GM18517 (cell line): ENCODE data around the gene PCLO.
"Not testable (repeated sequence)": the region's sequence is repeated elsewhere in the genome, so short reads cannot be mapped to it uniquely, and the experiment has no call there.

ENCODE experiments used
- ATAC-seq: cut with Tn5 transposase; IDR thresholded peaks from one replicate; pipeline ENCODE4 v1.9.1; 2021; ENCODE audit warnings: mild to moderate bottlenecking, moderate library complexity; ENCODE audit not compliant: unreplicated experiment

PCLO gene

GRCh38 chr7:83055197-83055596, 107.5 kb downstream of the PCLO start:
- ATAC-seq: no peak

DNA sequence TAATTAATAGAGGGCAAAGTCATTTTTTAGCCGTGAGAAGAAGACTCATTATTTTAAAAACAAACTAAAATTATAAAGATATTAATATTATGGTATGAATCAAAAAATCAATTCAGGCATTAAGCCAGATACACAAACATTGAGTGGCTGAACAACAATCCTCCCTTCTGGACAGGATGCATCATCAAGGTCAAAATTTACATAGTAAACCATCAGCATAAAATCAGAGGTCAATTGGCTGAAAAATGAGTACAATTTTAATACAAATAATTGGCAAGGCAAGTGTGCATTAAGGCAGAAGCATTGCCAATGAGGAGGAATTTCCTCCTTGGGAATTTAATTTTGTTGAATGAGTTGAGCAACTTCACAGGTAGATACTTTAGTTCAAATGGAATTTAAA, 108.2 kb downstream of the PCLO start:
- no peak for ATAC-seq

DNA sequence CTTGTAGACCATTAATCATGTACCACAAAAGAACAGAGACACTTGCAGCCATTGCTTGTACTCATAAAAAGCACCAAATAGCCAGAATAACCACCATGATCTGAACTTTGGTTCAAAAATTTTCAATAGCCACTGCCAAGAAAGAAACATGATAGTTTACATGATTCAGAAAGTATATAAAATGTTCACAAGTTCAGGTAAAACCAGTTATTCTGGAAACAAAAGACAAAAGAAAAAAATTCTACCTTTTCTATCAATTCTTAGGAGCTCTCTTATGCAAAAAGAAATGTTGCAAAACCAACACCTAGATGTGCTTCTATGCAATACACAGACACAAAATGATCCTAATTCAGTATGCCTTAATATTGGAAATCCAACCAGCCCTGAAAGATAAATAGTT, 108.7 kb downstream of the PCLO start:
- ATAC-seq: no peak

- ATAC-seq: no peak
These were observed 122.2 kb downstream of the PCLO start for GRCh38 chr7:83040484-83040883.

DNA sequence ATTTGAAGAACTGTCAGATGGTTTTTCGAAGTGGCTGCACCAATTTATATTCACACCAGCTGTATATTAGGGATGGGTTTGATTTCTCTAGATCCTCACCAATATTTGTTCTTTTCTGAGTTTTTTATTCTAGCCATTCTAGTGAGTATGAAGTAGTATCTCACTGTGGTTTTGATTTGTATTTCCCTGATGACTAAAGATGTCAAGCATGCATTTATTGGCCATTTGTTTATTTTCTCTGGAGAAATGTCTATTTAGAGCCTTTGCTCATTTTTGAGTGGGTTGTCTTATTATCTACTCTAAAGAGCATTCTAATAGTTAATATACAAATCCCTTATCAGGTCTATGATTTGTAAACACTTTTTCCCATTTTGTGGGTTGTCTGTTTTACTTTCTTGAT, 123.9 kb downstream of the PCLO start:
- ATAC-seq: no peak

- no peak for ATAC-seq
These were observed 125.8 kb downstream of the PCLO start for GRCh38 chr7:83036721-83037380.

GRCh38 chr7:83036130-83036529, 126.6 kb downstream of the PCLO start:
- ATAC-seq: no peak

- no peak for ATAC-seq
These were observed 130.5 kb downstream of the PCLO start for GRCh38 chr7:83032195-83032594.

- ATAC-seq: not testable (repeated sequence)
These were observed 138.6 kb downstream of the PCLO start for GRCh38 chr7:83023817-83024665.

DNA sequence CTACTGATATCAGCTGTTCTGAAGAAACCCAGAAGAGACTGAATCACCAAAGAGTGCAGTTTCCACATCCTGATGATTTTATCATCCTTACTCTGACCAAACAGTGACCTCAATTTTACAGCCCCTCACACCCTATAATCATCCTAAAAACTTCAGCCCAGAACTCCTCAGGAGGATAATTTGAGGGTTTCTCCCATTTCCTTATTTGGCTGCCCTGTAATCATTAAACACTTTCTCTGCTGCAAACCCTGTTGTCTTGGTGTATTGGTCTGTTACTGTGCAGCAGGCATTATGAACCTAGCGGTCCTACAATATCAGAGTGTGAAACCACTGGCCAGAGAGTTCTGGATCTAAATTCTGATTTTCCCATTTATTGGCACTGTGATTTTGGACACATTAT, 141.7 kb downstream of the PCLO start:
- no peak for ATAC-seq

DNA sequence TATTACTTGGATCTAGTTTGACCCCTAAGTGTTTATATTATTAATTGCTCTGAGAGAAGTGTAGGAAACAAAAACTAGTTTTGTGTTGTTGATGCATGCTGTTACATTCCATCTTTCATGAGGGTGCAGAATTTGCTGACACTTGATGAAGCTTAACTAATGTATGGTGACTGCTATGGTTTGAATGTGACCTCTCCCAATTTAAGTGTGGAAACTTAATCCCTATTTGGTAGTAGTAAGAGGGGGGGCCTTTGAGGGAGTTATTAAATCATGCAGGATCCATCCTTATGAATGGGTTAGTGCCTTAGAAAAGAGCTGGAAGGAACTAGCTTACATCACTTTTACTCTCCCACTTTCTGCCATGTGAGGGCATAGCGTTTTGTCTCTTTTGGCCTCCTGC, 142.5 kb downstream of the PCLO start:
- no peak for ATAC-seq

GRCh38 chr7:83015916-83016315, 146.8 kb downstream of the PCLO start:
- no peak for ATAC-seq

GRCh38 chr7:83014546-83014945, 148.1 kb downstream of the PCLO start:
- ATAC-seq: no peak

- ATAC-seq: no peak
These were observed 150.7 kb downstream of the PCLO start for GRCh38 chr7:83011954-83012353.

- no peak for ATAC-seq
These were observed 157.3 kb downstream of the PCLO start for GRCh38 chr7:83005410-83005809.

- no peak for ATAC-seq
These were observed 161.2 kb downstream of the PCLO start for GRCh38 chr7:83001362-83002040.

DNA sequence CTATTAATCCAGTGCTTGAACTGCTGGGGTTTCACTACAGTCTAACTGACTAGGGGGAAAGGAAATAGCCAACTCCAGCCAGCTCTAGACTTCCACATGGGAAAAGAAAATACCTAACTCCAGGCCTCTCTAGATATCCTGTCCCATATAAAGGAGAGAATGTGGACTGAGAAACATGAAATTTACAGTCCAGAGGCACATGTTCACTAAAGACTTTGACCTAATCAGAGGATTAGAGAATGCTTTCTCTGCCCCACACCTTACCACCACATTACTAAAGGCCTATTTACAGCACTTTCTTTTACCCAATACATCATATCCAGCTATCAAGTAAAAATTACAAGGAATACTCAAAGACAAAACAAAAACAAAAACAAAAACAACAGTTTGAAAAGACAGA, 164.2 kb downstream of the PCLO start:
- no peak for ATAC-seq

DNA sequence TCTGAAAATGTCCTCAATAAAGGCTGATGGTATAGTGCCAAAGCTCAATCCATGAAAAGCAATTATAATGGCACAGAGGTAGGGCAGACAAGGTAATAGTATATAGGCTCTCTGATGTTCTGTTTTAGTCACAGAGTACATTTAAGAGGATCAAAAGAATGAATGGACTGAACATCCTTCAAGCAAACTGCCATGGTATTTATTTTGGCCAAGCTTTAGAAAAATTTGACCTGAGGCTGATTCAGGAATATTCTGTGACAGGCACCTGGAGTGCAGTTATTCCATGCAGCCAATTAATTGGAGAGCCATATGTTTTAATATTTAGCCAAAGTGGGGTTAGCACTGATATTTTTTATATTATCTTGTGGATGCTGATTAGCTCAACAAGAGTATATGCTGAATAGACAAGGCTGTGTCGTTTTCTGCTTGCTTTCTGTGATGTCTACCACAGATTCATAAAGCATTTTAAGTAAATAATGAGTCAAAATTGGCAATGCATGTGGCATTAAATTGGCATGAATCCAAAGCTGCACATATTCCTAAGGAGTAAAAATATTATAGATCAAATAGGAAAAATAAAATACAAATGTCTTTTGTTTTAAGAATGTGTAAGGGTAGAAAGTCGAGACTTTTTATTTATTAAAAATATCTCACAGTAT, 177.4 kb downstream of the PCLO start:
- ATAC-seq: no peak

DNA sequence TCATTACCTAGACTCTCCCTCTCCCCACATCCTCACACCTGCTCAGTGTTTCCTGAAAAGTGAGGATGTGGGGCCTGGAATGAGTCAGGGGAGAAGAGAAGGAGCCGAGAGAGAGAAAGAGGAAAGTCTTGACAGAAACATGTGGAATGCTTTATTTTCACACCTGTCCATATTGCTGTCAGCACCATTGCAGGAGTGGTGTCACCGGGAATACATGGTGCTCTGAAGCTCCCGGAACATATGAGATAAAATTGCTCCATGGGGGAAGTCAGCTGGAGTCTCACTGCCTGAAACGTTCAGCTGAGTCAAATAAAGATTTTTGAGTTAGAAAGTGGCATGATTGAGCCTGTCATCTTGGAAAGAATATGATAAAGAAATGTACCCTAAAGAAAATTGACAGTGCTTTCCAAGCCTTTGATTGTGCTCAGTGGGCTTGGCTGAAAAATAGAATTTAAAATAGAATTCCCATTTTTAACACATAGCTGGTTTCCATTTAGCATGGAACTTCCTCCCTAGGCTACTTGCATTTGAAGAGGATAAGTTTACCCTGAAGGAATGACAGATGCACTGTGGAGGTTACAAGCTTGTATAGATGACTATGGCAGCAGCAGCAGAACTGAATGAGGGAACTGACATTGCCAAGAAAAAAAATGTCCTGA, 182.4 kb downstream of the PCLO start:
- ATAC-seq: no peak

GRCh38 chr7:82975811-82976468, 186.7 kb downstream of the PCLO start:
- no peak for ATAC-seq
